NCI-H345 (cell line): ENCODE data around the gene BICD1.

Source experiments
- DNase-seq: peaks from one replicate; lab custom pipeline; 2025; lab: John Stamatoyannopoulos, UW

The BICD1 gene

GRCh38 chr12:32102234-32102633 is 4.4 kb upstream of the BICD1 start:
- DNase-seq = no peak

DNA sequence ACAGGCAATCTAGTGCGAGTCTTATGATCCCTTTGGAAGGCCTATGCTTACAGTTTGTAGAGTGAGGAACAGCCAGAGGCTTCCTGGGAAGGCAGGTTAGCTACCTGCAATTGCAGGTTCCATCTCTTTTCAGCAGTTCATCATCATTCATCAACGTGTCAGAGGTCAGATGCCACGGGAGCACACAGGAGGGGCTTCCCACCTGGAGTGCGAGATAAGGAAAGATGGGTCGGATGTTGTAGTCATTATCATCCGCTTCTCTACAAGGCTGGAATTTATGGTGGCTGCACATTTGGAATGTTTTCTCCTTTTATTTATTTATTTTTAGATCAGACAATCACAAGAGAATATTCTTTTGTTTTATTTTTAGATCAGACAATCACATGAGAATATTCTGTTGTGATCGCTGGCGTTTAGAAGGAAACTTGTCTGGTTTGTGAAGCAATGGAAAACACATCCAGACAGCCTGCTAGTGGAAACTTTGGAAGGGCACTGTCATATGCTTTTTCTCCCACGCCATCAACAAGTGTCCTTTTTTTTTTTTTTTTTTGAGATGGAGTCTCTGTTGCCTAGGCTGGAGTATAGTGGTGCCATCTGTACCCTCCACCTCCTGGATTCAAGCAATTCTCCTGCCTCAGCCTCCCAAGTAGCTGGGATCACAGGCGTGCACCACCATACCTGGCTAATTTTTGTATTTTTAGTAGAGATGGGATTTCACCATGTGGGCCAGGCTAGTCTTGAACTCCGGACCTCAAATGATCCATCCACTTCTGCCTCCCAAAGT is 1.9 kb upstream of the BICD1 start:
- no peak for DNase-seq

DNA sequence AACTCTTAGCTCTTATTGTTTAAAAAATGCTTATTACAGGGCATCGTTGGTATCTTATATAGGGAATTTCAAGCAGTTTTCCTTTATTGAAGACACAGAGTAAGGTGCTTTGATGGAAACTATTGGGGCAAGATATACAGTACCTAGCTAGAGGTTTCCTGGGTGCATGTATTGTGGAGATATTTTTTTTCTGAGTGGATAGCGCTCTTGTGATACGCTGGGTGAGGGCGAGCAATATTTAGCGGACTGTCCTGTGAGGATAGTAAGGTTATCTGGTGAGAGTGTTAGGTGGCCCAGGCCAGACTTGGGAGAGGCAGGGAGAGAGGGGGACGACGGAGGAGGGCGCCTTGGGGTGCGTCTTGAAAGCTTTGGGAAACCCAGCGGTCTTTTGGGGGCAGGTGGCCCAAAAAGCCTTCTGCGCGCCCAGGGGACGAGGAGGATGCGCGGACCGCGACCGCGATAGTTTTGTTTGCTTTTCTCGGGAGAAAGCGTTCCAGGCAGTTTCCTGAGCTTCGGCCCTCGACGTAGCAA is 596 bp upstream of the BICD1 start:
- no peak for DNase-seq

- peak; percentile 41 for DNase-seq
Measured at GRCh38 chr12:32107359-32108267, 966 bp downstream of the BICD1 start.

- no peak for DNase-seq
Measured at GRCh38 chr12:32108787-32109186, 2.1 kb downstream of the BICD1 start.

DNA sequence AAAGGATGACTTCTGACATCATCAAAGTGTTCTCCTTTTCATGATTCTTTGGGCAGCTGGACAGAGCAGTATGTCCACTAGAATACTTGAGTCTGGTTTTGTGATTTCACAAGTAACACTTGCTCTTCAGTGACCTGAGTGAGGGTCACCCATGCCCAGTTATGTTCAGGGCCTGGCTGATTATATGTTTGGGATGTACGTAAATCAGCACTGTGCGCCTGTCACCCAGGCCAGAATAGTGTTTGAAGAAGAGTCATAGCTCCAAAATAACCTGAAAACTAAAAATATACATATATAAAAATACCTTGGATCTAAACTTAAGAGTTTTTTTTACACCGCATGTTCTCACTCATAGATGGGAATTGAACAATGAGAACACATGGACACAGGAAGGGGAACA is 3.8 kb downstream of the BICD1 start:
- no peak for DNase-seq

DNA sequence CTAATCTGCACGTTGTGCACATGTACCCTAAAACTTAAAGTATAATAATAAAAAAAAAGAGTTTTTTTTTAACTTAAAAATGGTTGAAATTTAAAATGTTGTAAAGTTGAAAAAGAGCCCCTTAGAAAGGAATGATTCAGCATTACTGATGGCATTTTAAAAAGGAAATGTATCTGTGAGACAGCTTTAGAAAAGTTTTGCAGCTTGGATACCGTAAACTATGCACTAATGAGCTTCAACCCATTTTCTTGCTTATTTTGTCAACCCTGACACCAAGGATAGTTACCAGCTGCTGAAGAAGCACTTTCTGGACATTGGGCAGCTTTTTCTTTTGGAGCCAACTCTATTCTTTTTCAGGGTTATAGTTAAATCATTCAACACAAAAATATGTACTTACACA is 4.3 kb downstream of the BICD1 start:
- DNase-seq = no peak

DNA sequence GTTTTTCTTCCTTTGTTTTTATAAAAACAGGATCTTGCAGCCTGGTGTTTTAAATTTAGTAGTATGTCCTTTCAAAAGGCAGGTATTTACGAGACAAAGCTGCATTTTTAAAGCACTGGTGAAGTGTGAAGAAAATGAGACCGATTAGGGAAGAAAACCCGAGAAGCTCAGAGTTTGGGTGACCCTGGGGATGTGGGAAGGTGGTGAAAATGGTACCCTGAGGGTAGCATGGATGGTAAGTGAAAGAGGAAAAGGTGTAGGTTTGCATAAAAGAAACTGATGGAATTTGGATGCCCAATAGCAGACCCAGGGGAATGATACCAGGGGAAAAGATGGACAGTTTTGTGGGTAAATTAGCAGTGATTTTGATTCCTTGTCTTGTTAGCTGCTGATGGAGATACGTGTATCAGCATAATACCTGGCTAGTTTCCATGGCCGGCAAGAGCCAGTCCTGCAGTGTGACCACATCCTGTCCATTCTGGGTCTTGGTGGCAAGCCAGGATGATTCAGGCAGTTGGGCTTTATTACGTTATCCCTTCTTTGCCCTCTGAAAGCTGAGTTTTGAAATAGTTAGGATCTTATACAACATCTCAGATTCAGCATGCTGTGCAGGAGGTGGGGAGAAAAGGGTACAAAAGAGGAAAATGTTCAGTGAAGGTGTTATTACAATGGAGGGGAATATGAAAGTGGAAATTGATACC is 8.9 kb downstream of the BICD1 start:
- no peak for DNase-seq

GRCh38 chr12:32116897-32117296 is 10.2 kb downstream of the BICD1 start:
- no peak for DNase-seq

- DNase-seq = no peak
Measured at GRCh38 chr12:32117316-32117715, 10.7 kb downstream of the BICD1 start.

DNA sequence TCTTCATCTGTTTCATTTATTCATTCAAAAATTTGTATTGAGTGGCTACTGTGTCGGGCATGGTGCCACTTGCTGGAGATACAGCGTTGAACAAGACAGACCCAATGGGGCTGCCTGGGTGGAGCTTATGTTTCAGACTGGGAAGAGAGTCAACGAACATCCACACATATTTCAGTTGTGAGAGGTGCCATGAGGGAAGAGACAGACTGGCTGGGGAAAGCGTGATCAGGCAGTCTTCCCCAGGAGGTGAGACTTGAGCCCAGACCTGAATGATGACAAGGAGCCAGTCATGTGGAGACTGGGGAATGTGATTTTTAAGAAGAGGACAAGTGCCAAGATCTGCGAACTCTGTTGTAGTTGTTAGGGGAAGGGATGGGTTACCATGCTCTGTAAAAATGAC is 12.2 kb downstream of the BICD1 start:
- no peak for DNase-seq

GRCh38 chr12:32120419-32120818 is 13.8 kb downstream of the BICD1 start:
- DNase-seq = no peak

DNA sequence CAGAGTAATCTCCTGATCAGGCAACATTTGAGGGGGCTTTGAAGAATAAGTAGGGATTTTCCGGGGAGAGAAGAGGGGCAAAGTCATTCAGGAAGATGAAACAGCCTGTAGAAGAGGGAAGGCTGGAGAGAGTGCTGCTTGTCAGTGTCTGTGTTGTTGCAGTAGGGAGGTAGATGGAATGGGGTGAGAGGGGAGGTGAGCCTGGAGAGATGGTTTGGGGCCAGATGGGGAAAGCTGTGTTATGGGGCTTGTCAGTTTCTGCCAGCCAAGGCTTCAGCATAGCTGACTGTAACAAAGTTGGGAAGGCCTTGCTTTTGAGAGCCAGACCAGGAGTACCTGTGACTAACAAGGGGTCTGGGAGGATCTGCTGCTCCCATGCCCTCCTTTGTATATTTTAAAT is 18.0 kb downstream of the BICD1 start:
- no peak for DNase-seq

DNA sequence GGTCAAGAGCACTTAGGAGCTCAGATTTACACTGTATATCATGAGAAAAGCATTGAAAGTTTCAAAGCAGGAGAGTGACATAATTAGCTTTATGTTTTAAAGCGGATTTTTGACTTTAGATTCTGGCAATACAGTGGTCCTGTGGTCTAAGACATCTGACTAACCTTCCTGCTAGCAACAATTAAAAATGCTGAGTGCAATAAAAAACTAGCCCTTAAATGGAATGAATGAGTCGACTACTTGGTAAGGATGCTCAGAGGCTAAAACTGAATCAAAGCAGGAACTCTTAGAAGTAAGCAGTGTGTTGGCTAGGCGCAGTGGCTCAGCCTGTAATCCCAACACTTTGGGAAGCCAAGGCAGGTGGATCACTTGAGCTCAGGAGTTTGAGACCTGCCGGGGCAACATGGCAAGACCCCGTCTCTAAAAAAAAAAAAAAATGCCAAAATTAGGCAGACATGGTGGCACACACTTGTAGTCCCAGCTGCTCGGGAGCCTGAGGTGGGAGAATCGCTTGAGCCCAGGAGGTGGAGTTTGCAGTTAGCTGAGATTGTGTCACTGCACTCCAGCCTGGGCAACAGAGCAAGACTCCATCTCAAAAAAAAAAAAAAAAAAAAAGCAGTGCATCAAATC is 18.9 kb downstream of the BICD1 start:
- DNase-seq = no peak

GRCh38 chr12:32126720-32127119 is 20.1 kb downstream of the BICD1 start:
- DNase-seq = no peak

- no peak for DNase-seq
Measured at GRCh38 chr12:32131666-32132065, 25.0 kb downstream of the BICD1 start.

DNA sequence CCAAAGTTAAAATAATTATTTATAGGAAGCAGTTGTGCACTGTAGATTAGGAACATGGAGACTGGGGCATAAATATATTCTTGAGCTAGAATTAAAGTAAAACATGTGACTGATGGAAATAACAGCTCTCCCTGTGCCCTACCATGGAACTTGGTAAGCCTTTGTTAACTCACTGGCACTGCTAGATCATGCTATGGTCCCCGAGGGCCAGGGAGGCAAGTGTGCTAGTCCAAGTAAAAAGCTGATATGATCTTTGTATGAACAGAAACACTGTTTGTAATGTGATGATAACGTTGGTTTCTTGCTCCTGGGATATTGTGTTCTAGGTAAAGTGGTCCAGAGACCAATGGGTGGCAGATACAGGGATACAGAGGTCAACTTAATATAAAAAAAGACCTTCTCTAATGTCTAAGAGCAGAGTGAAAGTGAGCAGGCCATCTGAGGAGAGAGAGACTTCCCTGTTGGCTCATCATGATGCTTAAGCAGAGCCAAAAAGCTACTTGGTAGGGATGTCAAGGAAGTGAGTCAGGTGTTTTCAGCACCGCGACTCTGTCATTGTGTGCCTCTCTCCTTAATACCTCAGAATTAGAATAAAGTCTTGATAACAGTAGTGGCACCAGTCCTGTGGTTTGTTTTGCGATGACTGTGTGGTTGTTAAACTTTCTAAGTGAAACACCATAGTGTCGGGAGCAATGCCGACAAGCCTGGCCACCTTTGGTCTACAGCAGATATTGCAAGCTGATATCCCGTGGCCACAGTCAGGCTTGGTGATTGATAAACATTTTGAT is 27.6 kb downstream of the BICD1 start:
- no peak for DNase-seq

GRCh38 chr12:32135967-32136366 is 29.3 kb downstream of the BICD1 start:
- no peak for DNase-seq

DNA sequence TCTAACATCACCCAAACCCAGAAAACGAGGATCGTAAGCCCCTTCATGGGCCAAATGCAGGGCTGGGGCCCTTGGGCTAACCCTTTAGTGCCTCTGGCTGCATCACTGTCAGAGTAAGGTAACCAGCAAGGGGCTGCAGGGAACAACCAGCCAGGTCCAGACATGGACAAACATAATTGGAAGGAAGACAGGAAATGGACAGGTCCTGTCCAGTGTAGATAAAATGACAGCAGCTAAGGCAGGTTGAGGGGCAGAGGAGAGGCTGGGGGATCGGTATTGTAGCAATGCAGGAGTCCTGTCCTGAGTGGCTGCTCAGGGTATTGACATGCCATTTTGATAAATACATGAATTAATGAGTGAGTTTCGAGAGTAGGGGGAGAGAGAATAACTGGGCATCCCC is 29.8 kb downstream of the BICD1 start:
- DNase-seq = no peak

DNA sequence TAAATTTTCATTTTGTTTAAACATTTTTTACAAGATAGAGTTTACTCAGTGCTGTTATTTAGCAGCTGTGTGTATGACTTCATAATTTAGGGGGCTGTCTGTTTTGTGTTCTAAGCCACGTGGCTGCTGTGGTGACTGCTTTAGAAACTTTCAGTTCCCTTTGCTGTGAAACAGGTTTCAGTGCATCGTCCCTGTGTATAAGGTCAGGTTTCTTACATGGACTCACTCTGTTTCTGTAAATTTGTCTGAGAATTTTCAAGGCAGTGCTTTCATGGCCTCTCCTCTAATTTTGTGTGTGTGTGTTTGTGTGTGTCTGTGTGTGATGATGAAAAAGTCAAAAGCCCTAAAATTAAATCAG is 32.4 kb downstream of the BICD1 start:
- no peak for DNase-seq

- no peak for DNase-seq
Measured at GRCh38 chr12:32140877-32141276, 34.2 kb downstream of the BICD1 start.
